NCI-H2171 (cell line): ENCODE measurements around the gene F13A1.

ENCODE experiments used
- DNase-seq: peaks from one replicate; lab custom pipeline; 2025; lab: John Stamatoyannopoulos, UW

The F13A1 gene

DNA sequence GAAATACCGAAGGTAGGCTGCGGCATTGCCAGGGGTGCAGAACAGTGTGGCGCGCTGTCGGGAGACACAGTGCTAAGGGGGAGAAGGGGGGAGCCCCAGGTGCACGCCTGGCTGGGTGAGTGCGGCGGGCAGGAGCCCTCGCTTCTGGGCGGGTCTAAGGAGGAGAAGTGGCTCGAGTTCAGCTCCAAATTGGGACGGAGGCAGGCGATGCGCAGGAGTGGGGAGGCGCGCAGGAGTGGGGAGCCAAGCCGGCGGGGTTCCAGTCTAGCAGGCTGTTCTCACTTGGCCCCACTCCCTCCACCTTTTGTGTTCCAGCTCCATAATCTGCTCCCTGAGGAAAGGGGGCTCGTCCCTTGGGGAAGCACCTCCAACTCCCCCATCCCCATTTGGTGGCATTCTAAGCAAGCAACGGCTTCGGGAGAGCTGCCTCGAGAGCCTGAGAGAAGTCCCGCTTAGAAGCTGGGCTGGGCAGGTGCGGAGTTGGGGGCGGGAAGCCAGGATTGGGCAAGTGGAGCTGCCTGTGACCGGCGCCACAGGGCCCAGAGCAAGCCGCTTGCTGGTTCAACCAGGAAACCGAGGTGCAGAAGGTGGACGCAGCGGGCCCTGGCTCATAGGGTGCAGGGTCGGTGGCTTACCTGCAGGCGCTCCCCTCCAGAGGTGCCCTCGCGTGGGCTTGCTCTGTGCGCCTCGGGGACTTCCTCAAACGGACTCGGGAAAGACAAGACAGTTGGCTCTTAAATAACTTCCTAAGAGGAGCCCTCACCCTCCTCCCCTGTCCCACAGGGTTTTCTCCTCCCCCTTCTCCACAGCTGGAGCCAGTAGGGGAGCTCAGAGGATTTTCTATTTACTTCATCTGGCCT lies at the start of gene F13A1:
Gene F13A1, minus strand, starts transcription at position 711 of the 860 bp plus-strand sequence. CDS start 1,998 bp downstream, outside the sequence.
- no peak for DNase-seq

DNA sequence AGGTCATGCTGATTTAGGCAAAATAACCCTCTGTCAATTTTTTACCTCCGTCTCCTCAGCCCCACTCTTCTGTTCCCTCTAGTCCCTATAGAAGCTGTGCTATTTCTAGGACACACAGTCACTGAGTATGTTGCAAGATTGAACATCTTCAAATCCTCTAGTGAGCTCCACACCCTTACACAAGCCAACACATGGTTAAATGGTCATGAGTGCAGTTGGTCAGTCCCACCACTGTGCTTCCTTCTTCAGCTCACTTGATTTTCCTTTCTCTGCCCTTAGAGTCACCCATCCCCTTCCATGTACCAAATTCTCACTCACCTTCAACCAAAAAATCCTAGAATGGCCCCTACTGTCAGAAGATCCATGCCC lies 48.2 kb upstream of the F13A1 start:
- no peak for DNase-seq

DNA sequence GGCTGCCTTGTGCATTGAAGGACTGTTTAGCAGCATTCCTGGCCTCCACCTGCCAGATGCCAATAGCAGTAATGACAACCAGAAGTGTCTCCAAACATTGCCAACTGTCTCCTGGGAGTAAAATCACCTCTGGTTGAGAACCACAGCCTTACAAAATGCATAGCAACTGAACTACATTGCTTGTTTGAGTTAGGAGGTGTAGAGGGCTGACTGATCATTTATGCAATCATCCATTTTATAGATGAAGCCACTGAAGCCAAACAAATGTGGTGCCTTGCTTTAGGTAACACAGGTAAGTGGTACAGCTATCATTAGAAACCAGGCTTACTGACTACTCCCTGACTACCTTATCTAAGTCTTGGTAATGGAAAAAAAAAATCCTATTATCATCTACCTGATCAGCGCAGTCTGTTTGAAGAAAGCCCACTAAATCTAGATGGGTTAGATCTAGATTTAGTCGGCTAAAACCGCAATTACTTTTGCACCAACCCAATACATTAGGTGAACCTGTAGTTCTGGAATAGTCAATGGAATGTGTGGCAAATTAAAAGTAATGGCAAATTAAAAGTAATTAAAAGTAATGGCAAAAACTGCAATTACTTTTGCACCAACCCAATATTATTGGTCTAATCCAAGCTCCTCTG lies 47.7 kb upstream of the F13A1 start:
- DNase-seq = no peak

DNA sequence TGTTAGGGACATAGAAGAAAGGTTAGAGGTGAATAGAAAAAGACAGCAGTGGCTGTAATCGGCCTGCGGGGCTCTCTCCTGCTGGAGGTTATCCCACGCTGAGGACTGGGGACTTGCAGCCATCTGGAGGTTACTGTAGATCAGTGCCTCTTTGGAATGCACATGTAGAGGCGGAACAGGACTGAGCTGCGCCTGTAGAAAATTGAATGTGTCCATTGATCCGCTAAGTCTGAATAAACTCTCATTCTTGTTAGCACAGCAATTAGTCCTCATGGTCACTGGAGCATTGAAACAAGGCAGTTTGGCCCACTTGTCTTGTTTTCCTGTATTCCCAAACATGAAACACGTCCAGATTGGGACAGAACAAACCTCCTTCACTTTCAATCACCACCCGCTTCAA lies 46.3 kb upstream of the F13A1 start:
- DNase-seq = no peak

GRCh38 chr6:6365242-6365641 lies 44.8 kb upstream of the F13A1 start:
- no peak for DNase-seq

DNA sequence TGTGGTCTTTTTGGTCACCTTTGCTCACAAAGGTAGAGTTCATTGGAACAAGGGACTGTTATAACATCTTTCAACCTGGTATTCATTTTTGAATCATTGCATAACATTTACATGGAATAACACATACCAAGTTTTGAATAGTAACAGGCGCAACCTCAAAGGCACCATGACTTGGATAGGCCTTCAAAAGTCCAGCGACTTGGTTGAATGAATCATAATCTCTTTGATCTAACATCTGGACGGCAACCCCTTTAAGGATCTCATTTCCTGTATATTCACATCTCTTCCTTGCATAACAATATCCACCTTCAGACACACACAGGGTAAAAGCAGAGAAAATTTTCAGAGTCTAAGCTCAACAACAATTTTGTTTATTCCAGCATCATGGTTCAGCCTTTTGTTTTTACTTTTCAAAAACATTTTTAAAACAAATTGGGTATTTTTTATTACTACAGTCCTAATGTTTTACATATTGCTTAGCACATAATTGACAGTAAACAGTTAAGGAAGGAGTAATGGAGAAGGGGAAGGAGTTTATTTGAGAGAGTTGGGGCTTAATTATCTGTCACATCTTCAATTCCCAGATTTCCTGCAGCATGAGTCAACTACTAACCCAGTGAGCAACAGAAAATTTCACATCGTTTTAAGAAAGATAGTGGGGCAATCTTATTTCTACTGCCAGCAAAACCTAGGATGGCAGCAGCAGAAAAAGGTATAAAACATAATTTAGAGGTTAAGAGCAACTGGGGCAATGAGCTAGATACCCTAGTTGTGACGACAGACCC lies 41.8 kb upstream of the F13A1 start:
- DNase-seq = no peak

DNA sequence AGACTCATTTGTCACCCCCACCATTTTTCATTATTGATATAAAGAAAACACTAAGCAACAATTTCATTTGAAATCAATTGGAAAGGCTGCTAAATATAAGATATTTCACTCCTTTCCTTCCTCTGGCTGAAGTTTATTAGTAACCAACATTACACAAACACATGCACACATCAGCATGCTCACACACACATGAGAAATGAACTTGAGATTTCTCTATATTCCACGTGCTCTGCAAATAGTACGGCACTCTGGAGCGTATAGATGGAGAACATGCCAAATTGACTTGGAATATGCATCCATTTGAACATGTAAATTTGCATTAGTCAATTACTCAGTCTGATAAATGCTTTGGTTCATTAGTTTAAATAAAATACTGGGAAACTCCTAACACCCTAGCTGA lies 37.1 kb upstream of the F13A1 start:
- DNase-seq = no peak

- no peak for DNase-seq
Measured at GRCh38 chr6:6357032-6357431, 36.6 kb upstream of the F13A1 start.

DNA sequence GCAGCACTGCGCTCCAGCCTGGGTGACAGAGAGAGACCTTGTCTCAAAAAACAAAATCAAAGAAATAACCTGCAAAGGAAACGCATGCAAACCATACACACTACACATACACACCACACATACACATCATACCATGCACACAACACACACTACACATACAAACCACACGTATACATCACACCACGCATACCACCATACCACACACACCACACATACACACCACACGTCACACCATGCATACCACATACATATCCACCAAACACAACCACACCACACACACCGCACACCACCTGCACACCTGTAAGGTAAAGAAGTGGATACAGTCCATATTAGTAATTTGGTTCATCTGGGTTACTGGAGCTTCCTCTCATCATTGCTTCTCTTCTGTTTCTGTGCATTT lies 32.3 kb upstream of the F13A1 start:
- no peak for DNase-seq

DNA sequence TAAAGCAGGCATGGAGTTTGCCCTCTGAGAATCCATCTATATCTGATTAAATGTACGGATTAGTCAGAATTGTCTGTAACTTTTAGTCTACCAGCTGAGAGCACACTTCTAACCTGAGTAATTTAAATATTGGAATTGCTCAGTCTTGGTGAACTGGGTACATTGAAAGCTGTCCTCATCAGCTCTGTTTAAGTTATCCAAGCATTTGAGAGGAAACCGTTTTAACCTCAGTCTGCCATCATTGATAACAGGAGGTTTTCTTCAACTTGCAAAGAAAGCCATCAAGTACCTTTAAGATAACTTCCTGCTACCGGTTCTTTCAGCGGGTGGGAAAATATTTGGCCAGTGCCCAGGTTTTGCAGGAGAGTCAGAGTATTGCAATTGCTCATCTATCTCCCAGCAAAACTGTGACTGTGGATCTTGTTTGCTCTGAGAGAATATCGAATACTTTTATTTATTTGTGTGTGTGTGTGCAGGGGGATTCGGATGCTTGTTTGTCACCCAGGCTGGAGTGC lies 31.1 kb upstream of the F13A1 start:
- no peak for DNase-seq

DNA sequence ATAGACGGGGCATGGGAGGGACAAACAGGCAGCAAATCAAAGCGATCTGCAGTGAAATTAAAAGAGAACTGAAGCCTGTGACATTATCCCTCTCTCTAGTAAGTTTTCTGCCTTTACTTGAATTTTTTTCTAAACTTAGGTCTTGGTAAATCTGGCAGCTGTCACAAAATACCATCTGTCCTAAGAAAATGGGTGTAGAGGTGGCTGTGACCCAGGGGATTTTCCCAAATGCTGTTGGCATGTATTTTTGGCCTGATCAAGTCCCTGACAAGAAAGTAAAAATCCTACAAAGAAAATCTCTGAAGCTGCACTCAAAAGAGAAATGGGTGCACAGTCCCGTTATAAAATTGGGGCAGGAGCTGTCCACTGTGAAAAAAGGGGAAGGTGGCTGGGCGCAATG lies 30.2 kb upstream of the F13A1 start:
- DNase-seq = no peak

GRCh38 chr6:6348256-6348655 lies 27.8 kb upstream of the F13A1 start:
- no peak for DNase-seq

DNA sequence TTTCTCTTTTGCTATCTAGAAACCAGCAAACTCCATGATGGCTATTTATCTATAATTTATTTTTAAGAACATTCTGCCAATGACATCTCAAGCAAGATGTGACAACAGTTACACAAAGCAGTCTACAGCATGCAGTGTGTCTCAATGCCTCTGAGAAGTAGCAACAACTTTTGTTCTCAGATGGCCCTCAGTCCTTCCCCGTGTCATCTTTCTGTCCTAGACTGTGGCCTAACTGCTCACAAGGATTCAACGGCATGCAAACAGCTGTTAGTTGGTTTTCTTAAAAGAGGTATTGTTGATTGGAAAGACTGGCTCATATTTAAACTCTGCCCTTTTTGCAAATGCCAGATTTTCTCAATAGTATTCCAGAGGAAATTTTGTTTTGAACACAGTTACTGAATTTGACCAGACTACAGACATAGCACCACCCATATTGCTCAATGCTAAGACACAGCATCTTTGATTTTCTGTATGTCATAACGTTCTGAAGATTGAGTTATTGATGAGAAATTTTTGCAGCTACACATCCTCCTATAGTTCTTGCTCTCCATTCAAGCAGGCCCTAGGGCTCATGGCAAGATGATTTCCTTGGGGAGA lies 26.1 kb upstream of the F13A1 start:
- DNase-seq = no peak

DNA sequence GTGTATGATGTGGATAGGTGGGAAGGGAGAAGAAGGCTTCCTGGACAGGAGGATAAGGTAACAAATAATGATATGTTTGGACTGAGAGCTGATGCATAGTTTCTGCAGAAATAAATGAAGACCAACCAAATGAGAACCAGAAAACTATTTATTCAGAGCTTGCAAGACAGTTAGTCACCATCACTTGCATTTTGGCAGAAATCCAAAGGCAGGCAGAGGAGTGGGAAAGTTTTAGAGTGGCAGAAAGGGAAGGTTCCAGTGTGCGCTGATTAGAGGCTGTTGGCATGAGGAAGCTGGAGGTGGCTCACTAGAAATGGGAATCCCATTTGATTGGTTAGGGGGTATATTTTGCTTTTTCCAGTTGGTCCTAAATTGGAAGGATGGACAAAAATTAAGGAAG lies 13.0 kb upstream of the F13A1 start:
- no peak for DNase-seq

- no peak for DNase-seq
Measured at GRCh38 chr6:6332811-6333244, 12.4 kb upstream of the F13A1 start.

GRCh38 chr6:6331946-6332601 lies 11.6 kb upstream of the F13A1 start:
- DNase-seq = no peak

- no peak for DNase-seq
Measured at GRCh38 chr6:6331393-6331792, 10.9 kb upstream of the F13A1 start.

- no peak for DNase-seq
Measured at GRCh38 chr6:6330407-6330806, 9.9 kb upstream of the F13A1 start.

DNA sequence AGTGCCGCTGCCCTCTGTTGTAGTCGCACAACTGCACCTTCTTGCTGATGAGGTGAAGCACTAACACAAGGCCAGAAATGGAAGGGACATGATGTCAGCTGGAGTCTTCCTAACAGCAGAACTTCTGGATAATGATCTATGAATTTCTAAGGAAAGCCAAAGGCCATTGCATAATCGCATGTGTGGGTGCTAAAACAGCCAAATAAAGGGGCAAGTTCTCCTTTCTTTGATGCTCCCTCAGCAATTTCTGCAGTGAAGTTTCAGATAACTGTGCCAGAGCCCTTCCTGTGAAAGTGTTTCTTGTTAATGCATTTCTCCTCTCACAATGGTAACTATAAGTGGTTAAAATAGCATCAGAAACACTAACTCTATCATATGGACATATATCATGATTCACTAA lies 8.0 kb upstream of the F13A1 start:
- no peak for DNase-seq

GRCh38 chr6:6323352-6323751 lies 2.9 kb upstream of the F13A1 start:
- DNase-seq = no peak

DNA sequence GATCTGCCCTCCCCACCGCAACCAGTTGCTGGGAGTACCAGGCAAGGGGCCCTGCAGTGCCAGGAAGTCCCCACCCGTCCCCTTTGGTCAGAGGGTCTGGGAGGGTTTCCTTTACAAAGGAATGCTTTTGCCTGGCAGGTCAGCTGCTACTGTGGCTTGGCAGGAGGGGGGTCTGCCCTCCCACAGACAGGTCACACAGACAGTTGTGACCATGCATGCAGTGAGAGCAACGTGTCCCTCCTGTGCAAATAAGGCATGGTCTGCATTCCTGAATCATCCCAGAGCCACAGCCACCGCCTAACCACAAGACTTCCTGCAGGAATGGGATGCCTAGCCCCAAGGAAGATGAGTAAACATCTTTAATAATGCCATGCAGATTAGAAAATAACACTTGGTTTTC lies 439 bp upstream of the F13A1 start:
- no peak for DNase-seq
